T1000 (cell line): ENCODE results near the gene PEX5.
"Not testable (repeated sequence)": the region's sequence is repeated elsewhere in the genome, so short reads cannot be mapped to it uniquely, and the experiment has no call there.

Experiments used
- DNase-seq: peaks from one replicate; lab custom pipeline; 2025; ENCODE audit warnings: mixed read lengths; lab: John Stamatoyannopoulos, UW

The PEX5 gene

DNA sequence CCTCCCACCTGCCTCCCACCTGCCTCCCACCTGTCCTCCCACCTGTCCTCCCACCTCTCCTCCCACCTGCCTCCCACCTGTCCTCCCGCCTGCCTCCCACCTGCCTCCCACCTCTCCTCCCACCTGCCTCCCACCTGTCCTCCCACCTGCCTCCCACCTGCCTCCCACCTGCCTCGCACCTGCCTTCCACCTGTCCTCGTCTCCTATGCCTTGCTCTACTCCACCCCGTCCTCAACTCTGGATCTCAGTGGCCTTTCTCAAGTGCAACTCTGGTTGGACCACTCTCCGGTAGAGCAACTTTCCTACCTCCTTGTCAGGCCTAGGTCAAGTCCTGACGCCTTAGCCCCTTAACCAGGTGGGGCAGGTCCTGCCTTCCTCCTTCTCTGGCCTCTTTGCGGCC is 29.3 kb upstream of the PEX5 start:
- no peak for DNase-seq

GRCh38 chr12:7161327-7161726 is 28.2 kb upstream of the PEX5 start:
- no peak for DNase-seq

- no peak for DNase-seq
Measured at GRCh38 chr12:7161811-7162210, 27.7 kb upstream of the PEX5 start.

DNA sequence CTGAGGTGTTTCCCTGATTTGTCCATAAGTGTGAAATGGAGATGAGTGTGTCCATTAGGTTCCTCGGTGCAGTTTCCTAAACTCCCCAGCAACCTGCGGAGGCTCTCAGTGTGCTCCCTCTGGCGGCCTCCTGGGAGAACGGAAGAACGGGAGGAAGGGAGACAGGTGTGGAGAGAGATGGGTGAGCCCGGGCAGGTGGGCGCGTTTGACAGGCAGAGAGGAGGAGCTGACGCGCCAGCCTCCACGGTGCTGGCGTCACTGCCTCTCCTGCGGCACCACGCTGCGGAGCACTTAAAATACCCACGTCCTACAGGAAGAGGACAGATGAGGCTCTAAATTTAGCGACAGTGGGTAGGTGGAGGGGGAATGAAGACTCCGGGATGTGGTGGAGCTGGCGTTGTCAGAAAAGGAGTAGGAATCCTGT is 26.8 kb upstream of the PEX5 start:
- DNase-seq = no peak

- no peak for DNase-seq
Measured at GRCh38 chr12:7169951-7170350, 19.5 kb upstream of the PEX5 start.

- DNase-seq = no peak
Measured at GRCh38 chr12:7171854-7172253, 17.6 kb upstream of the PEX5 start.

DNA sequence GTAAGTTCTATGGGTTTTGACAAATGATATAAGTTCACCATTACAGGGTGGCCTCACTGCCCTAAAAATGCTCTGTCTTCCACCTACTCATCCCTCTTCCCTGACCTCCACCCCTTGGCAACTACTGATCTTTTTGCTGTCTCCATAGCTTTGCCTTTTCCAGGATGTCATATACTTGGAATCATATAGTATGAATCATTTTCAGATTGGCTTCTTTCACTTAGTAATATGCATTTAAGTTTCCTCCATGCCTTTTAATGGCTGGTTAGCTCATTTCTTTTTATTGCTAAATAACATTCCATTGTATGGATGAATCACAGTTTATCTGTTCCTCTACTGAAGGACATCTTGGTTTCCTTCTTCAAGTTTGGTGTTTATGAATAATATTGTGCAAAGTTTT is 14.0 kb upstream of the PEX5 start:
- no peak for DNase-seq

GRCh38 chr12:7176595-7176994 is 12.9 kb upstream of the PEX5 start:
- no peak for DNase-seq

- DNase-seq = no peak
Measured at GRCh38 chr12:7178481-7178880, 11.0 kb upstream of the PEX5 start.

DNA sequence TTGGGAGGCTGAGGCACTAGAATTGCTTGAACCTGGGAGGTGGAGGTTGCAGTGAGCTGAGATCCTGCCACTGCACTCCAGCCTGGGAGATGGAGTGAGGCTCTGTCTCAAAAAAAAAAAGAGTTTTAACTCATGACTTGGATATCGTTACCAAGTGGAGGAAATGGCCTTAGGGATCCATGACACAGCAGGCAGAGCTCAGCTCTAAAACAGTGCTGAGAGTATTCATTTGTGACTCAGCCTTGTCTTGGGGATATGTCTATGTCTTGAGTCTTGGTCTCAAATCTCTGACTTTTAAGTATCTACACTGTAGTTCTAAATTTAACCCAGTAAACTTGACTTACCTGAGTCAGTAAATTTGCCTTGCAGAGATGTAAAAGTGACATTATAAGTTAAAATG is 8.8 kb upstream of the PEX5 start:
- no peak for DNase-seq

DNA sequence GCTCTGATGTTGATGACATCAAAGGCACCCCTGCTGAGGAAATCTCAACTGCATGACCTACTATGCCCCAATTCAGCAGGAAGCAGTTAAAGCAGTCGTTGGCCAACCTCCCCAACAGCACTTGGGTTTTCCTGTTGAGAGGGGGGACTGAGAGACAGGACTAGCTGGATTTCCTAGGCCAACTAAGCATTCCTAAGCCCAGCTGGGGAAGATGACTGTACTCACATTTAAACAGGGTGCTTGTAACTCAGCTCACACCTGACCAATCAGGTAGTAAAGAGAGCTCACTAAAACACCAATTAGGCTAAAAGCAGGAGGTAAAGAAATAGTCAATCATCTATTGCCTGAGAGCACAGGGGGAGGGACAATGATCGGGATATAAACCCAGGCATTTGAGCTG is 3.4 kb upstream of the PEX5 start:
- DNase-seq = not testable (repeated sequence)

GRCh38 chr12:7188562-7189397 is 706 bp upstream of the PEX5 start:
- peak; percentile 57 for DNase-seq

DNA sequence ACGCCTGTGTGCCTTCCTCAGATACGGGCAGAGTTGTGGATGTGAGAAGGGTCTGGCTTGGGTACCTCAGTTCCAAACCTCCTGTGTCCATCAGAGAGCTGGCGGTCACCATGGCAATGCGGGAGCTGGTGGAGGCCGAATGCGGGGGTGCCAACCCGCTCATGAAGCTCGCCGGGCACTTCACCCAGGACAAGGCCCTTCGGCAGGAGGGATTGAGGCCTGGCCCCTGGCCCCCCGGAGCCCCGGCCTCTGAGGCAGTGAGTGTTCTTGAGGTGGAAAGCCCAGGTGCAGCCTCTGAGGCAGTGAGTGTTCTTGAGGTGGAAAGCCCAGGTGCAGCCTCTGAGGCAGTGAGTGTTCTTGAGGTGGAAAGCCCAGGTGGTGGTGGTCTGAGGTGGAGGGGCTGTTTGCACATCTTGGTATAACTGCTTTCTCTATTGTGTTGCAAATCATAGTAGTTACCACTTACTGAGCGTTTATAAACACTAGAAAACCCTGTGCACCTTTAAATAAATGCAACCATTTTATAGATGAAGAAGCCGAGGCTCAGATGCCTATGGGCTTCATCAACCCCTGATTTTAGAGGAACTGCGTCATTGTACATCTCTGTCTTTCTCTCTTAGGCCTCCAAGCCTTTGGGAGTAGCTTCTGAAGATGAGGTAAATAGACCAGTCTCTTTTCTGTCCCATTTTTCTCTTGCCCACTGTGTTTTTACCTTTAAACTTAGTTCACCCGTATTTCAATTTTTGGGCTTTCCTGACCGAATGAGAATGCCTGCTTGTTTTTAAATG is 976 bp downstream of the PEX5 start:
- DNase-seq = no peak

DNA sequence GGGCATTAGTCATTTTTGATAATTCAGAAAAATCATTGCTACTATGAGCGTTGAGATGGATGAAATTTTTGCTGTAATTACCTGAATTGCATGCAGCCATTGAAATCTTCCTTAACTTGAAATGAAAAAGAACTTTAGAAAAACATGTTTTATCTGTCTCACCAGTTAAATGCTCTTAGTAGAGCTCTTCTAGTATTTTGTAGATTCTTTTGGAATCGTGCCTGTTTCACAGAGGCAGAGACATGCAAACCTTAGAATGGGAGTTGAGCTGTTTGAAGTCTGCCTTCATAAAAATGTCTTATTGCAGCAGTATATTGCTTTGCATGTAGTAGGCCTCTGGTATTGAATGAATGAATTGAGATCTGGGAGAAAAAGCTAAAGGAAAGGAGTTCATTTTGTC is 4.2 kb downstream of the PEX5 start:
- DNase-seq = no peak

- DNase-seq = no peak
Measured at GRCh38 chr12:7197841-7198240, 8.4 kb downstream of the PEX5 start.

DNA sequence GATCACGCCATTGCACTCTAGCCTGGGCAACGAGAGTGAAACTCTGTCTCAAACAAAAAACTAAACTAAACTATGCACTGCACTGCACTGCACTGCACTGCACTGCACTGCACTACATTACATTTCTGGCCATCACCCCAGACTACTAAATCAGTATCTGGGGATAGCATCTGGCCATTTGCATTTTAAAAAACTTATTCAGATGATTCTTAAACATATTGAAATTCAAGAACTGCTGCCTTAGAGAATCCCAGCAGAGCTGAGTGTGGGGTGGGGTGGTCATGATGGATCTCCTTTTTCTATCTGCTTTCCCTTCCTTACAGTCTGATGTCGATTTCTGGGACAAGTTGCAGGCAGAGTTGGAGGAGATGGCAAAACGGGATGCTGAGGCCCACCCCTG is 13.6 kb downstream of the PEX5 start:
- no peak for DNase-seq

DNA sequence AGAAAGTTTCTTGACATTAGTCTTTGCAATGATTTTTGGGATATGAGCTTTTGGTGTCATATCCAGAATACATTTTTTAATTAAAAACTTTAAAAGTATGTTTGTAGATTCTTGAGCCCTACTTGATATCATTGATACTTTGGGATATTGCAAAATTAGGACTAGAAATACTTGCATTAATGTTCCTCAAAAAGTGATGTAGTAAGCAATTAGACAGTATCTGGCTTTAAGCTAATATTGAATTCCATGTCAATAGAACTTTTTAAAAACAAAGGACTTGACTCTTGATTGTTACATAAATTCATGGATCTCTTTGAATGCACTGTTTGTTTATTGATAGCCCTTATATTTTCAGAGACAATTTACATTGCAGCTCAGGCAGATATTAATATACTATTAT is 15.6 kb downstream of the PEX5 start:
- no peak for DNase-seq

GRCh38 chr12:7206691-7207090 is 17.2 kb downstream of the PEX5 start:
- DNase-seq = no peak

DNA sequence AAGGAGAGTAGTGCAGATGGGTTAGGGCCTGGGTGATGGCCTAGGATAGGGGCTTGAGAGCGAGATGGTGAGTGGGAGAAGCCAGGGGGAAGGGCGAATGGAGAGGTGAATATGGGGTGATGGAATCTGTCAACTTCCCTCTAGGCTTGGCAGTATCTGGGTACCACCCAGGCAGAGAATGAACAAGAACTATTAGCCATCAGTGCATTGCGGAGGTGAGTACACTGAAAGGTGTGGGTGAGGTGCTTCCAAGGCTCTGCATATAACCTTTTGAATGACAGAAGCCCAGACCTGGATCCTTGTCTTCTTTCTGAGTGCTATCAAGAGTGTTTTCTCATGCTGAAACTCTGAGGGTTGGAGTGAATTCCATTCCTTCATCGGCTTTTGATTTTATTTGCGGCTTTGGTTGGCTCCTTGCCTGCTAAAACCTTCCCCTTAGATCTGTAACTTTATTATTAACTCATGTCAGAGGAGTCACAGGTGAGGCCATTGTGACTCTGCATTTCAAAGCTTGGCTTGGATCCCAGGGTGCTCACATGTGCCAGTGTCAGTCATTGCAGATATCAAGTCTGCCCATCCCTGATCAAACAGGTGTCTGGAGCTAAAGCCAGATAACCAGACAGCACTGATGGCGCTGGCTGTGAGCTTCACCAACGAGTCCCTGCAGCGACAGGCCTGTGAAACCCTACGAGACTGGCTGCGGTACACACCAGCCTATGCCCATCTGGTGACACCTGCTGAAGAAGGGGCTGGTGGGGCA is 18.6 kb downstream of the PEX5 start:
- no peak for DNase-seq

GRCh38 chr12:7209958-7210357 is 20.5 kb downstream of the PEX5 start:
- DNase-seq = no peak

GRCh38 chr12:7210642-7211151 is 21.2 kb downstream of the PEX5 start:
- no peak for DNase-seq

DNA sequence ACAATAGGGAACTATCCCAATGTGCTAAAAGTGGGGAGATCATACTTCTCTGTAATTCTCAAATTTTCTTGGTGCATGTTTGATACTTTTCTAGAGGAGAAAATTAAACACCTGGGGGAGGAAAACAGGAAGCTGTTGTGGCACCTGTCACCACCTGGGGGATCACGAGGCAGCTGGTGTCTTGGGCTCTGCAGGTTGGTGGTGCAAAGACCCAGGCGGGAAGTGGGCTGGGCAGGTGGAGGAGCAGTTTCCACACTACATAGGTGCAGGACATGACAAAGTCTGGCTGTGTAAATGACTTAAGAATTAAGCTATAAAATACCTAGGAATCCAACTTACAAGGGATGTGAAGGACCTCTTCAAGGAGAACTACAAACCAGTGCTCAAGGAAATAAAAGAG is 23.2 kb downstream of the PEX5 start:
- DNase-seq = no peak
